Forelimb muscle (tissue), 1 donor: Measurements from ENCODE around the gene SAFB. TPM values are rescaled to one million over a fixed set of nuclear protein-coding genes. Genes with fewer than 3 reads are reported as not detected.
"Not testable (repeated sequence)": the region's sequence is repeated elsewhere in the genome, so short reads cannot be mapped to it uniquely, and the experiment has no call there.

ENCODE experiments used
- DNase-seq: peaks from one replicate; pipeline ENCODE4 v3.0.0-alpha.2; 2013; ENCODE audit warnings: low read depth
- polyA plus RNA-seq: library from polyadenylated mRNA; unstranded; fragments of 120-200 nt; gene quantifications from one replicate; pipeline ENCODE4 v1.2.1, GENCODE V29; 2013; ENCODE audit not compliant: insufficient read length

Gene SAFB
- polyA plus RNA-seq, 1 donor = 92.1 TPM

- no peak for DNase-seq
Observed at GRCh38 chr19:5684694-5685430, 62.0 kb downstream of the SAFB start.

- no peak for DNase-seq
Observed at GRCh38 chr19:5686326-5686646, 63.4 kb downstream of the SAFB start.

GRCh38 chr19:5686647-5687359 is 63.9 kb downstream of the SAFB start:
- DNase-seq = peak; percentile 51

- DNase-seq = no peak
Observed at GRCh38 chr19:5687360-5688198, 64.7 kb downstream of the SAFB start.

- not testable (repeated sequence) for DNase-seq
Observed at GRCh38 chr19:5688262-5688881, 65.5 kb downstream of the SAFB start.

- DNase-seq = peak; percentile 85
Observed at GRCh38 chr19:5690125-5690954, 67.5 kb downstream of the SAFB start, which contains the start of gene RPL36. Gene RPL36 (plus strand): TSS chr19:5690295. CDS start chr19:5690508, 213 bp downstream.

- no peak for DNase-seq
Observed at GRCh38 chr19:5690955-5691821, 68.3 kb downstream of the SAFB start.

GRCh38 chr19:5691822-5692722 is 69.2 kb downstream of the SAFB start:
- DNase-seq = no peak

- no peak for DNase-seq
Observed at GRCh38 chr19:5692723-5693194, 69.9 kb downstream of the SAFB start.

- no peak for DNase-seq
Observed at GRCh38 chr19:5693195-5694166, 70.6 kb downstream of the SAFB start.

GRCh38 chr19:5694167-5694955 is 71.5 kb downstream of the SAFB start:
- no peak for DNase-seq

- DNase-seq = no peak
Observed at GRCh38 chr19:5694956-5695648, 72.2 kb downstream of the SAFB start.

GRCh38 chr19:5695649-5696195 is 72.8 kb downstream of the SAFB start:
- no peak for DNase-seq

GRCh38 chr19:5696196-5697021 is 73.5 kb downstream of the SAFB start:
- DNase-seq = no peak
